ENCODE measurements around the gene AUTS2.

- TF ChIP-seq TAF1 (IDR thresholded peaks at IDR 0.05; ENCODE audit: borderline replicate concordance, low read depth, low read length): no peak
- no peak for TF ChIP-seq POLR2A (IDR thresholded peaks at IDR 0.05; ENCODE audit: low read depth, low read length)
- TF ChIP-seq POLR2AphosphoS5 (IDR thresholded peaks at IDR 0.05; ENCODE audit: low read depth, low read length): no peak
Observed at GRCh38 chr7:70621954-70622600, 1023.8 kb downstream of the AUTS2 start.
